Measurements from ENCODE around the gene SLC45A3. TPM values are rescaled to one million over a fixed set of nuclear protein-coding genes. Genes with fewer than 3 reads are reported as not detected.

SLC45A3 gene
- polyA plus RNA-seq, 4 donors, result 8.2 to 11.1 (median 8.7) TPM

DNA sequence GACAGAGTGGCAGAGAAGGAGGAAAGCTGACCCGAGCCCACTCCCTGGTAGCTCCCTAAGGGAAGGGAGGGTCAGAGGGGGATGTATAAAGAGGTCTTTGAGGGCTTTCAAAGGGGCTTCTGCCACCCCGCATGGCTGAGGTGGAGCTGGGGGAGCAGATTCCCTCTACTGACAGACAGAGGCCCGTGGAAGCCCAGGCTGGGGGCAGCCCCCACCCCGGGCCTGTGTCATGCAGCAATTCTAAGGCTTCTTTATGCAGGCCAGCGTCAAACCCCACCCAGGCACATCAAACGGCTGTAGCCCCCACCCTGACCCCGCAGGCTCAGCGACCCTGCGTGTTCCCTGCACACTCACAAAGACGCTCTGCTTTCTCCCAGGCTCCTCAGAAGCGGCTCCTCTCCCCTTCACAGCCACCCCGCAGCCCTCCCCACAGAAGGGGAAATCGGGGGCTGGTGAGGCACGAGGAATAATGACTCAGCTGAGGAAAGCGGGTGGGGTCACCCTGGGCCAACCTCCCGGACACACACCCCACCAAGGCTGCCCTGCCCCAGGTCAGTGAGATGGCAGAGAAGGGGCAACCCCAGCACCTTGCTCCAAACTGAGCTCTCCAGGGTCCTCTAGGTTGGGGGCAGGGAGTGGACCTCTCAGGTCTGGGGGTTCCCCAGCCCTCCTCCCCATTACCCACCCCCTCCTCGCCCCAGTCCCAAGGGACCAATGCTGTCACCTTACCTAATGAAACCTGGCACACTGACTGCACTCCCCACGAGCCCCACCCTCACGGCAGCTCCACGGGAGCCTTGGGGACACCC is 10.8 kb downstream of the SLC45A3 start:
- DNase-seq (ENCODE audit: low read depth in 4 of 4, low spot score in 2 of 4), result no peak

DNA sequence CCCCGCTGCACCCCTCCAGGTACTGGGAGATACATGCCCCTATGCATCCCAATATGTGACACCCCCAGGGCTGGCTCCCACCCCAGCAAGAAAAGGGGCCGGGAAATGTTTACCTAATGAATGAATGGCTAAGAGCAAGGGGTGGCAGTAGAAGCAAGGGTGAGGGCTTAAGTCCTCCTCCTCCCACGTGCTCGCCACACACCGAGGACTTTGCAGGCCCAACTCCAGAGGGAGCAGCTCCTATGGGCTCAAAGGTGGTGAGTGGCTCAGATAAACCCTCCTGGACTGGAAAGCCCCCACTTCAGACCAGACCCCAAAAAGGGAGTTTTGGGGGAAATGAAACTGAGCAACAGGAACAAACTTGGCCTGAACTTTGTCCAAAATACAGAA is 11.4 kb downstream of the SLC45A3 start:
- no peak for DNase-seq (ENCODE audit: low read depth in 4 of 4, low spot score in 2 of 4)

DNA sequence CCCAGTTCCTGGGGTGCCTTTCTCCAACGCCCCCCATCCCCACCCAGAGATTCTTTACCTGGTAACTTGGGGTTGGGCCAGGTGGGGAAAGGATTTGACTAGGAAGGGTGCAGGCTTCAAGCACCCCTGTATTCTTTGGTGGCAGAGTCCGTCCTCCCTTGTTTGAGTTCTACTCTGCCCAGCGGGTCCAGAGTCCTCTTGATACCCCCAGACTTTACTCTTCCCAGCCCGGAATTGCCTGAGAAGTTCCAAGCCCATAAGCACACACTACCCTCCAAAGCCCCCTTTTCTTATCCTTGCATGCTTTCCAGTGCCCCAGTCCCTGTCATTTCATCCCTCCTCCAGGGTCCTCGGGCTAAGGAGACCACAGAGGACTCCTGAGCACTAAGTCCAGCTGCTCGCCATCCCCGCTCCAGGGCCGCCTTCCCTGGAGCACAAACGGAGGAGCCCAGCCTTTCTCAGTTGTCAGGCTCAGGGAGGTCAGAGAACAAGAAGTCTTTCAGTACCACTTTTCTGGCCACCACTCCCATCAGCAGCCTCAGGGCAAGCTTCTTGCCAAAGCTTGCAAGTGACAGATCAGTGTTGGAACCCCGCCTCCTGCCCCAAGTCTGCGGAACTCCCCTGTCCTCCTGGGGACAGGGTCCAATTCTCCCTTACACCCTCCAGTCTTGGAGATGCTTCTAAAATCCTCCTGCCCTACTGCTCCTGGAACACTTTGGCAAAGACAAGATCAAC is 12.2 kb downstream of the SLC45A3 start:
- DNase-seq (ENCODE audit: low read depth in 4 of 4, low spot score in 2 of 4), result no peak

DNA sequence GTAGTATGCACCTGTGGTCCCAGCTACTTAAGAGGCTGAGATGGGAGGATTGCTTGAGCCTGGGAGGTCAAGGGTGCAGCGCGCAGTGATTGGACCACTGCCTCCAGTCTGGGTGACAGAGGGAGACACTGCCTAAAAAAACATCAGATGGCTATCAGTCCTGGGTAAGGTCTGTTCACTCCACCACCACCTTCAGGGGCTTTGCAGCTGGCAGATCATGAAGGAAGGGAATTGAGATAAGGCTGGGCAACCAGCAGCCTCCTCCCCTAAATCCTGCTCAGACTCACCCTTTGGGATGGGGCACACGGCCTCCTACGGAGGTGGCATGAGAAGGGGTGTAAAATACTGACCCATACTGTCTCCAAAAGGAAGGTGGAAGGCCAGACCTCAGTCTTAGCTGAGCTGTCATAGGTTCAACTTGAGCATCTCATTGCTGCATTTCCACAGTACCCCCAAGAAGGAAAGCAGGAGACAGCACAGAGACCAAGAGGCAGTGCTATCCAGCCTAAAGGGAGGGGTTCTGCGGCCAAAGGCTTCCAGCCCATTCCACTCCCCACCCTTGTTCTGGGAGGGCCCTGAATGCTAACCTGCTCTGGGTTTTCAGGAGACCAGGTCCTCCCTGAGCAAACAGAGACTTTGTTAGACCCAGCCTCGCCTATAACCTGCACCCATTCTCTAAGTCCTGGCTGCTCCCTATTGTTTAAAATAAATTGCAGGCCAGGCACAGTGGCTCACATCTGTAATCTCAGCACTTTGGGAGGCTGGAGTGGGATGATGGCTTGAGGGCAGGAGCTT is 13.7 kb downstream of the SLC45A3 start:
- DNase-seq (ENCODE audit: low read depth in 4 of 4, low spot score in 2 of 4), result no peak

DNA sequence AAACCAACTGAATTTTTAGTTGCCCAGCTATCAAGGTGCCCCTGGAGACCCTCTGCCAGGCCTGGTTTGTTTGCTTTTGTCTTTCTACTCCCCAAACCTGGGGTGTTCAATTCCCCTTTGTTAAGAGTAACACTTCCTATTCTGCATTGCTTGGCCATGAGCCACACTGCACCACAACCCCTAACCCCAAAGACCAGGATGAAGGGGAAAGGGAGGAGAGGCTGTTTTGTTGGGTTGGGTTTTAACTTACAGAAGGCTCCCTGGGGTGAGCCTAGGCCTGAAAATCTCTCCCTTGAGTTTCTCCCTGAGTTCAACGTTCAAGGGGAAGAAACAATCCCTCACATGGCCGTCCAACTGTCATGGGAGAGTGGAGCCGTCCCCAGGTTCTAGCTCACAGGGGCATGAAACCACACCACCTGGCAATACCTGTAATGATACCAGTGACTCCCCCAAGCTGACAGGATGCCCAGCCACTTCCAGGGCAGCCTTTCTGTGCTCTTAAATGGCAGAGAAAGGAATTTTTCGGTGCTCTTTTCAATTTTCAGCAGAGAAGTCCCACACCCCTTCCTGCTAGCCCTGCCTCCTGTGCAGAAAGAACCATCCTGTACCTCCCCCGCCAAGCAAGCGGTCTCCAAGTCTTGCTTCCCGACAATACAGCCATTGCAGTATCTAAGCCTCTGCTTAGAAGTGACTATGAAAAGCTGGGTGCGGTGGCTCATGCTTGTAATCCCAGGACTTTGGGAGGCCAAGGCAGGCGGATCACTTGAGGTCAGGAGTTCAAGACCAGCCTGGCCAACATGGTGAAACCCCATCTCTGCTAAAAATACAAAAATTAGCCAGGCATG is 14.9 kb downstream of the SLC45A3 start:
- DNase-seq (ENCODE audit: low read depth in 4 of 4, low spot score in 2 of 4), result no peak

DNA sequence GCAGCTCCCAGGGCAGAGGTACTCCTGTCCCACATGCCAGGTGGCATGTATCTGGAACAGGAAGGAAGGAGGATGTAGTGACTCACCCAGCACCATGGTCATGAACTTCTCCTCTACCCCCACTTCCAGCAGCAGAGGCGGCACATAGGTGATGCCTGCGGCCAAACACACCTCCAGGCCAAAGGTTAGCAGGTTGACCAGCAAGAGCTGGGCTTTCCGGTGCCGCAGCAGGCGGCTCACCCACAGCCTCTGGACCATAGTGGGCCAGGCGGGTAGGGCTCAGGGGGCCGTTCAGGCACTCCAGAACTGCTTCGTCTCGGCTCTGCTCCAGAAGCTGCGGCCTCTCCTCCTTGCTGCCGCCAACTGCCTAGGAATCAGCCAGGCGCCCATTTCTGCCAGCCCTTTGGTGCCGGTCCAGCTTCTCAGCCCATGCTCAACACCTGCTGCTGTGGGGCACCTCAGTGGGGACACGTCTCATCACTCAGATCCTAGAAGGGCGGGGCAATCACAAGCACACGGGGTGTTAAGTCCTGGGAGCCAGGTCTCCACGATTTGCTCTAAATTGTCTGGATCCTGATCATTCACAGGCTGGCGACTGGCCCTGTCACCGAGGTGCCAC is 15.8 kb downstream of the SLC45A3 start:
- no peak for DNase-seq (ENCODE audit: low read depth in 4 of 4, low spot score in 2 of 4)

DNA sequence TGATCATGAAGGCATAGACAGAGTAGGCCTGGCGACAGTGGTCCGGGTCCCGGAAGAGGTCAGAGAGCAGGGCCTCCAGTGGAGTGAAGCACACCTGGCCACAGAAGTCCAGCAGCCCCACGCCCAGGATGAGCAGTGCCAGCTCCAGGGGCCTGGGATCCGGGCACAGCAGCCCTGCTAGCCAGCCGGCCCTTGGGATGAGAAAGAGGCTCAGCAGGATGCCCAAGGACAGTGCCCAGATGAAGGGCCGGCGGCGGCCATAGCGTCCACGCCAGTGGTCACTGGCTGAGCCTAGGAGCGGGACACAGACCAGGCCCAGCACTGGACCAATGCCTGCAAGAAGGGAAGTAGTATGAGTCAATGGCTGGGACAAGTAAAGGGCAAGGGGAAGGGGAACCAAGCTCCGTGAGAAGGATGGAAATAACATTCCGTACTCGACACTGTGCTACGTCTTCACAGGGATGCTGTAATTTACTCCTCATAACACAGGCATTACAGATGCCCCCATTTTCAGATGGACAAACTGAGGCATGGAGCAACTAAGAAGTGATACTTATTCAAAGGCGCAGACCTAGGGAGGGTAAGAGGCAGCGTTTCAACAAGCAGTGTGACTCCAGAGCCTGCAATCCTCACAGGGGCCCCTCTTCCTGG is 16.9 kb downstream of the SLC45A3 start:
- DNase-seq (ENCODE audit: low read depth in 4 of 4, low spot score in 2 of 4), result no peak

DNA sequence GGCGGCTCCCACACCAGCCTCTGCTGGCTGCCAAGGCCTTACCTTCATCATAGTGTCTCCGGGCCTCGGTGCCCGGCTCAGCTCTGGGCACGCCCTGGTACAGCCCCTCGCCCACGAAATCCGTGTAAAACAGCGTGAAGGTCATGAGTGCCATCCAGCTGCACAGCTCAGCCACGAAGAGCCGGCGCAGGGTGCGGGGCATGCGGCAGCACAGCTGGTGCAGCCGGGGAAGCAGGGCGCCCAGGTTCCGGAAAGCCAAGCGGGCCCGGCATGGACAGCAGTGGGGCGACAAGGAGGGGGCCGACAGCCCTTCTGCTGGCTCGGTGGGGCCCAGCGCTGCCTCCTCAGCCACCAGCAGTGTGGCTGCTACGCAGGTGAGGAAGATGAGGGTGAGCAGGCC is 17.5 kb downstream of the SLC45A3 start:
- DNase-seq (ENCODE audit: low read depth in 4 of 4, low spot score in 2 of 4), result no peak

DNA sequence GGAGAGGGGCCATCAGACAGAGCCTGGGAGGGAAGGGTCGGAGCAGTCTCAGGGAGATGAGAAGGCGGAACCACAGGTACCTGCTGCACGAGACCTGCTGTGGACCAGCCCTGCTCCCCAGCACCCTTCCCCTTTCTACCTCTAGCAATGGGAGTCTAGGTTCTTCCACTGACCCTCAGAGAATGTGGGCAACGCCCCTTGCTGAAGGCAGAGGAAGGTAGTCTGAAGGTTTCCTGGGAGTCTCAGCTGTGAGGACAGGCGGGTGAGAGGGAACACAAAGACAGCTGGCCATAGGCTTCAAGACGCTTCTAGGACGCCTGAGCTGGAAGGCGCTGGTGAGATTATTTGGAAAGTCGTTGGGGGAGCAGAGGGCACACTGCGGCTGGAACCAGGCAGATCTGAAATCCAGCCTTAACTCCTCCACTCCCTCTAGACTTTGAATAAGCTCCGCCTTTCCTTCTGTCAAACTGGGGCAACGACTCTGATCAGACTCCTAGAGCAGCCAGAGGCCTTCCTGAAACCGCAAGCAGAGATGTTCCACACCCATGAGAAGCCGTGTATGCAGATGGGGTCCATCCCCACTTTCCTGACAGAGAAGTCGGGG is 18.1 kb downstream of the SLC45A3 start:
- no peak for DNase-seq (ENCODE audit: low read depth in 4 of 4, low spot score in 2 of 4)

DNA sequence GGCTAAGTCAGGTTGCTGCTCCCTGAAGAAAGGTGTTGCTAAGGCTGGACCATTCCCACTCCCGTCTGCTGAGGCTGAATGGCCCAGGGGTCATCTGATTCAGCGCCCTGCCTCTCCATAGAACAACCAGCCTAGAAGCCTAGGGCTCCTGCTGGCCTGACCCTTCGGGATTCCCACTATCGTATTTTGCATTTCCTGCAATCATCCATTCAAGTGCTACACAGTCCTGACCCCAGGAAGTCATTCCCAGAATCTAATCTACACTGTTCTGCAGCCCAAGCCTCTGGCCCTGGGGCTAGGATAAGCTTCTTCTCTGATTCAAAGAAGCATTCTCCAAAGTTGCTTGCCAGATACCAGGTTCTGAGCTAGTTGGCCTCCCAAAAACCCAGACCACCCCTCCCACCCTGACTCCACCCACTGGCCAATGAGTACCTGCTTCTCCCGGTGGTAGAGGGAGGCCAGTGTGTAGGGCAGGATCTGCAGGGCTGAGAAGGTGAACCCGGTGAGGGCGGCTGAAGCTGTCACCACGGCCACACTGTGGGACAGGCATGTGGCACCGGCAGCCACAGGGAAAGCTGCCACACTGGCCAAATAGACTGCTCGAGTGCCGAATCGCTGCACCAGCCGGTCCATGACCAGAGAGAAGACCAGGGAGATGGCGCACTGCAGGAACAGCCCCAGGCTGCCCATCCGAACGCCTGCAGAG is 18.7 kb downstream of the SLC45A3 start:
- DNase-seq (ENCODE audit: low read depth in 4 of 4, low spot score in 2 of 4), result no peak

DNA sequence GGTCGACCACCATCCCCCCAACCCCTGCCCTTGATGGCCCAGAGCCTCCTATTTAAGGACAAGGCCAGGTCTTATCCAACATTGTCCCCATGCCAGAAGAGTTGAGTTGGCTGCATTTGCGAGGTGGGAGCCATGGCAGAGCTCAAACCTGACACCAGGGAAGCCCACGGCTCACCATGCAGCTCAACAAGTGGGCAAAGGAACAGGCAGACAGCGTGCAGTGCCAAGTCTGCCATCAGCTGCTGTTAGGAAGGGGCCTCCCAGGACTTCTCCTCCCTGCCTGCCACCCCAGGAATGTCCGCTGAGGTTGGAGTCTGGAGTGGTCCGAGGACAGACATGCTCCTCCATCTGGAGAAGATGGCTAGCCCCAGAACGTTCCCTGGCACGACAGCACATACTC is 19.9 kb downstream of the SLC45A3 start:
- DNase-seq (ENCODE audit: low read depth in 4 of 4, low spot score in 2 of 4), result no peak

DNA sequence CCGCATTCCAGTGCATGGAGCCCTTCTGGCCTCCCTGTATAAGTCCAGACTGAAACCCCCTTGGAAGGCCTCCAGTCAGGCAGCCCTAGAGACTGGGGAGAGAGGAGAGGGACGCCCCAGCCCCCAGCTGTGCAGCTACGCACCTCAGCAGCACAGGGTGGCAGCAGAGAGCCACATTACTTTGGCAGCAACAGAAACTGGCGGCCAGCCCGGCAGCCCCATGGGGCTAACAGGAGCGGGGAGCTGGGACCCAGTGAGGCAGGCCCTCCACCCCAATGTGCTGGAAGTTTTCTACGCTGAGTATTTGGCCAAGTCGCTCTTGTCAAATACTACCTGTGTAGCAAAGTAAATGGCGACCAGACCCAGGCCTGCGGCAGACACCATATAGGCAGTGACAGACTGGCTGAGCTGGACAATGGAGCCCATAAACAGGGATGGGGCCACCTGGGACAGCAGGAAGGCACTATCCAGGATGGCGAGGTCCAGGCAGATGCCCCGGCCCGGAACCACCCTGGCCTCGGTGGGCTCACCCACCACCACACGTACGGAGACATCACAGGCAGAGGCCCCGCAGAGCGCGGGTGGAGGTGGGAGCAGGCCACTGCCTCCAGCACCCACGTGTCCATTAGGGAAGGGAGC is 21.2 kb downstream of the SLC45A3 start:
- no peak for DNase-seq (ENCODE audit: low read depth in 4 of 4, low spot score in 2 of 4)

DNA sequence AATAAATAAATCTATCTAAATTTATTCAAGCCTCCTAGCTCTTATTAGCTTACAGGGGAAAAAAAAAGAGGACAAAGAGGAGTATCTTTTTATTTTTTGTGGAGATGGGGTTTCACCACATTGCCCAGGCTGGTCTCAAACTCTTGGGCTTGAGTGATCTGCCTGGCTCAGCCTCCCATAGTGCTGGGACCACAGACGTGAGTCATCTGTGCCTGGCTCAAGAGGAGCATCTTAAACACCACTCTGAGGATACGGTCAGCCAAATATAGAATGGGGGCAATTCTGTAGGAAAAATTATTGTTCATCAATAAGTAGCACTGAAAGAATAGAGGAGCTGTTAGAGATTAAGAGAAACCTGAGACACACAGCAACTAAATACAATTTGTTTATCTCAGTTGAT is 24.1 kb downstream of the SLC45A3 start:
- DNase-seq (ENCODE audit: low read depth in 4 of 4, low spot score in 2 of 4), result no peak

DNA sequence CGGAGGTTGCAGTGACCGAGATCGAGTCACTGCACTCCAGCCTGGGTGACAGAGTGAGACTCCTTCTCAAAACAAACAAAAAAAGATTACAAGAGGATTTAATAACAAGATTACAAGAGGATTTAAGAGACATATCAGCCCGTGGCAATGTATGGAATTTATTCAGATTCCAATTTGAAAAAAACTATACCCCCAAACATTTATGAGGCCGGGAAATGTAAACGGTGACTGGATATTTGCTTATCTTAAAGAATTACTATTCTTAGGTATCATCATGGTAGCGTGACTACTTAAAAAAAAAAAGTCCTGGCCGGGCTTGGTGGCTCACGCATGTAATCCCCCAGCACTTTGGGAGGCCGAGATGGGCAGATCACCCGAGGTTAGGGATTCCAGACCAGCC is 27.3 kb downstream of the SLC45A3 start:
- no peak for DNase-seq (ENCODE audit: low read depth in 4 of 4, low spot score in 2 of 4)

DNA sequence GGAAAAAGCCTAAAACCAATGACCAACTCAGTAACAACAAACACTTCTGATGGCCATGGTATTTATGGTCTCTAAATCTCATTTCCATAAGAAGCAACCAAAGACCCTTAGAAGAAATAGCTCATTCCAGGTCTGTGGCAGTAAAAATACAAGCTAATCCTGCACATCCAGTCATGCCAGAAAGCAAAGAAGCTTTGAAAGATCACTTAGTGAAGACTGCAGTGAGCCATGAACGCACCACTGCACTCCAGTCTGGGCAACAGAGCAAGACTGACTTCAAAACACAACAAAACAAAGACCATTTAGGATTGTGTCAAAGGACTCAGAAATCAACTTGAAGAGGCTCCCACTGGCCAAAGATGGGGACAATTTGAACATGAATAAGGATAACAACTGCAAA is 30.1 kb downstream of the SLC45A3 start:
- no peak for DNase-seq (ENCODE audit: low read depth in 4 of 4, low spot score in 2 of 4)

DNA sequence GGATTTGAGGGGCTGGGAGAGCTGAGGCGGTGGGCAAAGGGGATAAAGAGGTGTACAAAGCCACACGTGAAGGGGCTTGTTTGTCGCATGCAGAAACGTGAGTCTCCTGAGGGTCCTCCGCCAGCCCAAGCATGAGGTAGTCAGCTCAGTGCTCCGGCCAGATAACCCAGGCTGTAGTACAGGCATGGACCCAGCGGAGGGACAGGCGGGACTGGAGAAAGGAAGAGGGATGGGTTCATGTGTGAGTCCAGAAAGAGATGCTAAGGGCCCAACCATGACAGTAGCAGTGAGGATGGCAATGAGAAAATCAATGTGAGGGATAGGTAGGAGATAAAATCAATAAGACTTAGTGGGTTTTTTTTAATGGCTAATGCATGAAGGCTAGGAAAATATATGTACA is 34.8 kb downstream of the SLC45A3 start:
- DNase-seq (ENCODE audit: low read depth in 4 of 4, low spot score in 2 of 4), result no peak

DNA sequence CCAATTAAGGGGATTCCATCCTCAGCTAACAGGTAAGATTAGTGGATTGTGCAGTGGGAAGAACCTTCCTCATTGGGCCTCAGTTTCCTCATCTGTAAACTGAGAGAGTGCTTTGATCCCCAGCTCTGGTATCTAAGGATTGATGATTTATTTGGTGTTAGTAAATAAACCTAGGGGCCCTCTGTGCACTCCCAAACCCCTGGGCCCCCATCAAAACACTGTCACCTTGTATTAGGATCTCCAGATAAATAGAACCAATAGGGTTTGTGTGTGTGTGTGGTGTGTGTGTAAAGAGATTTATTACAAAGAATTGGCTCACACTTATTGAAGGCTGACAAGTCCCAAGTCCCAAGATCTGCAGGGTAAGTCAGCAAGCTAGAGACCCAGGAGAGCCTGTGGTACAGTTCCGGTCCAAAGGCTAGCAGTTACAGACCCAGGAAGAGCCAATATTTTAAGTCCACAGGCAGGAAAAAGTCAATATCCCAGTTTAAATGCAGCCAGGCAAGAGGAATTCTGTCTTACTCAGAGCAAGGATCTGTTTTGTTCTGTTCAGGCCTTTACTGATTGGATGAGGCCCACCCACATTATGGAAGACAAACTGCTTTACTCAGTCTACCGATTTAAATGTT is 37.5 kb downstream of the SLC45A3 start:
- DNase-seq (ENCODE audit: low read depth in 4 of 4, low spot score in 2 of 4), result no peak

DNA sequence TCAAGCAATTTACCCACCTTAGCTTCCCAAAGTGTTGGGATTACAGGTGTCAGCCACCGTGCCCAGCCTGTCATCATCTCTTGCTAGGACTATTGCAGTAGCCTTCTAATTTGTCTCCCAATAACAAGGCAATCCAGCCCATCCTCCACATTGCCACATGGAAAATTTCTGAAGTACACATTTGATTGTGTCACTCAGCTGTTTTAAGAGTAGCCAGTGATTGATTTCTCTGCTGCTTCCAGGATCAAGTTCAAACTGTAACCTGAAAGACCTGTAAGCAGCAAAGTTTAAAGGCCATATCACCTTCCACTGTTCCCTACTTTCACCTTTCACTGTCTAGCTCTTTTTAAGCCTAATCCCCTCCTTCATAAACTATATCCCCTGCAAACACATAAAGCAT is 40.7 kb downstream of the SLC45A3 start:
- DNase-seq (ENCODE audit: low read depth in 4 of 4, low spot score in 2 of 4), result no peak

Data from left renal cortex interstitium (tissue), 4 donors.